GM23338 (cell line): Measurements from ENCODE around the gene CEBPB. TPM values are rescaled to one million over a fixed set of nuclear protein-coding genes. Genes with fewer than 3 reads are reported as not detected.

Source experiments
- ATAC-seq: fragments of 200-7000 bp; cut with Tn5 transposase; 3 replicates; pipeline ENCODE4 v1.9.1; 2020
- DNase-seq: peaks from one replicate; pipeline ENCODE4 v3.0.0-alpha.2; 2015; ENCODE audit warnings: low spot score
- H2AFZ ChIP-seq: fragments of 200-600 bp; sonication (generic); 2 replicates; pipeline ENCODE4 v1.8.0; 2016; ENCODE audit warnings: antibody characterized with exemption, mild to moderate bottlenecking, moderate library complexity
- H3F3A ChIP-seq: fragments of 200-600 bp; sonication (generic); replicated peaks from 2 replicates; pipeline ENCODE4 v1.8.0; 2017; ENCODE audit warnings: antibody characterized with exemption, mixed run types, low read depth
- H3K27ac ChIP-seq: fragments of 200-600 bp; sonication (generic); 2 replicates; pipeline ENCODE4 v1.6.1; 2016; ENCODE audit warnings: low read depth
- H3K27me3 ChIP-seq: fragments of 200-600 bp; sonication (generic); 2 replicates; pipeline ENCODE4 v1.8.0; 2016; ENCODE audit warnings: mild to moderate bottlenecking, mixed run types, moderate library complexity; ENCODE audit not compliant: insufficient read depth
- H3K36me3 ChIP-seq: fragments of 200-600 bp; sonication (generic); 2 replicates; pipeline ENCODE4 v1.8.0; 2016; ENCODE audit warnings: mild to moderate bottlenecking; ENCODE audit not compliant: insufficient read depth
- H3K4me1 ChIP-seq: fragments of 200-600 bp; sonication (generic); 2 replicates; pipeline ENCODE4 v1.8.0; 2016; ENCODE audit warnings: mild to moderate bottlenecking, moderate library complexity; ENCODE audit not compliant: insufficient read depth
- H3K4me2 ChIP-seq: fragments of 200-600 bp; sonication (generic); 2 replicates; pipeline ENCODE4 v1.7.1; 2017; ENCODE audit warnings: mixed run types
- H3K4me3 ChIP-seq: fragments of 200-600 bp; sonication (generic); 2 replicates; pipeline ENCODE4 v1.6.1; 2016; ENCODE audit warnings: mixed run types
- H3K79me2 ChIP-seq: fragments of 200-600 bp; sonication (generic); replicated peaks from 2 replicates; pipeline ENCODE4 v1.8.0; 2017; ENCODE audit warnings: mild to moderate bottlenecking; ENCODE audit not compliant: insufficient read depth
- H3K9me2 ChIP-seq: fragments of 200-600 bp; sonication (generic); 2 replicates; pipeline ENCODE4 v1.8.0; 2017; ENCODE audit not compliant: insufficient read depth
- H4K20me1 ChIP-seq: fragments of 200-600 bp; sonication (generic); replicated peaks from 2 replicates; pipeline ENCODE4 v1.8.0; 2017; ENCODE audit warnings: mild to moderate bottlenecking; ENCODE audit not compliant: insufficient read depth
- H3K27ac Mint-ChIP-seq: 2 replicates; pipeline ENCODE4 v1.8.0; 2020; ENCODE audit warnings: inconsistent platforms, mild to moderate bottlenecking, moderate library complexity, mixed read lengths
- H3K27me3 Mint-ChIP-seq: 3 replicates; pipeline ENCODE4 v1.8.0; 2022; ENCODE audit warnings: low read depth, mild to moderate bottlenecking, moderate library complexity, mixed read lengths, inconsistent platforms; ENCODE audit not compliant: insufficient read depth, poor library complexity
- H3K36me3 Mint-ChIP-seq: 3 replicates; pipeline ENCODE4 v1.8.0; 2021; ENCODE audit warnings: low read depth, mild to moderate bottlenecking, inconsistent platforms, moderate library complexity, mixed read lengths
- H3K4me1 Mint-ChIP-seq: 3 replicates; pipeline ENCODE4 v1.8.0; 2020; ENCODE audit warnings: mild to moderate bottlenecking, inconsistent platforms, mixed read lengths
- H3K4me3 Mint-ChIP-seq: 3 replicates; pipeline ENCODE4 v1.8.0; 2021; ENCODE audit warnings: moderate library complexity, mild to moderate bottlenecking, inconsistent platforms, mixed read lengths
- H3K9me3 Mint-ChIP-seq: 3 replicates; pipeline ENCODE4 v1.8.0; 2020; ENCODE audit warnings: moderate library complexity, mild to moderate bottlenecking, inconsistent platforms, mixed read lengths
- CREB1 ChIP-seq: fragments of 250-450 bp; sonication (Bioruptor Pico); IDR thresholded peaks from 2 replicates; pipeline ENCODE4 v1.5.0; 2020; ENCODE audit warnings: low read depth, mild to moderate bottlenecking, moderate library complexity
- CTCF ChIP-seq, 2 experiments: fragments of 200-600 bp in 1 of 2; sonication (generic) in 1 of 2; conservative IDR thresholded peaks; 2 replicates each; pipeline versions ENCODE4 v1.5.1 to v1.6.1; 2016 to 2017; ENCODE audit warnings: antibody characterized with exemption in 2 of 2, low read depth in 2 of 2, mild to moderate bottlenecking in 2 of 2, moderate library complexity in 1 of 2
- ETS1 ChIP-seq: IDR thresholded peaks from 2 replicates; pipeline ENCODE4 v1.6.1; 2016; ENCODE audit warnings: antibody characterized with exemption
- EZH2 ChIP-seq: fragments of 200-600 bp; sonication (generic); IDR thresholded peaks from one replicate; pipeline ENCODE4 v1.8.0; 2017; ENCODE audit warnings: antibody characterized with exemption, mild to moderate bottlenecking, low read depth; ENCODE audit not compliant: unreplicated experiment
- EZH2phosphoT487 ChIP-seq: fragments of 200-600 bp; sonication (generic); IDR thresholded peaks from one replicate; pipeline ENCODE4 v1.8.1; 2018; ENCODE audit warnings: antibody characterized with exemption; ENCODE audit not compliant: unreplicated experiment
- JUNB ChIP-seq: IDR thresholded peaks from one replicate; pipeline ENCODE4 v1.6.1; 2016; ENCODE audit warnings: antibody characterized with exemption; ENCODE audit not compliant: unreplicated experiment
- NANOG ChIP-seq: IDR thresholded peaks from 2 replicates; pipeline ENCODE4 v1.6.1; 2016; ENCODE audit warnings: antibody characterized with exemption, borderline replicate concordance
- POLR2AphosphoS5 ChIP-seq: IDR thresholded peaks from 2 replicates; pipeline ENCODE4 v1.6.1; 2016; ENCODE audit warnings: antibody characterized with exemption, low read depth
- REST ChIP-seq: IDR thresholded peaks from one replicate; pipeline ENCODE4 v1.6.1; 2018; ENCODE audit warnings: antibody characterized with exemption; ENCODE audit not compliant: unreplicated experiment
- STAT1 ChIP-seq: IDR thresholded peaks from one replicate; pipeline ENCODE4 v1.6.1; 2016; ENCODE audit warnings: antibody characterized with exemption; ENCODE audit not compliant: unreplicated experiment
- ZNF114 ChIP-seq: fragments of 250-450 bp; sonication (Bioruptor Pico); IDR thresholded peaks from 2 replicates; pipeline ENCODE4 v1.5.0; 2020; ENCODE audit warnings: mild to moderate bottlenecking, moderate library complexity
- ZNF331 ChIP-seq: fragments of 250-450 bp; sonication (Bioruptor Pico); IDR thresholded peaks from 2 replicates; pipeline ENCODE4 v1.5.0; 2020; ENCODE audit warnings: low read depth, mild to moderate bottlenecking, moderate library complexity
- ZNF462 ChIP-seq: fragments of 250-450 bp; sonication (Bioruptor Pico); IDR thresholded peaks from 2 replicates; pipeline ENCODE4 v1.5.0; 2020; ENCODE audit warnings: mild to moderate bottlenecking, moderate library complexity
- polyA plus RNA-seq: library from polyadenylated mRNA; unstranded; fragments of >200 nt; fragmentation: Nextera tagmentation; extraction: Ambion mirVana; gene quantifications from 2 replicates; pipeline ENCODE4 v1.2.1, GENCODE V29; 2016
- total RNA-seq: library from RNA; depleted of rRNA; stranded (reverse); fragments of >200 nt; shearing (Covaris generic); gene quantifications from 2 replicates; pipeline ENCODE4 v1.2.3, GENCODE V29; 2014

Gene CEBPB
- total and polyA plus RNA-seq, 2 experiments from 2014 or later = 20.6 to 25.4 TPM

- no peaks in the 10 kb centered on the region for H3K79me2 ChIP-seq
- no peaks in the 10 kb centered on the region for H3K36me3 Mint-ChIP-seq
- H3K27ac Mint-ChIP-seq = no peak overlapping the region
- no peak overlapping the region for H3K4me2 ChIP-seq
- peaks cover 13% of the 10 kb centered on the region for H3K4me1 Mint-ChIP-seq
- peaks cover 3% of the 10 kb centered on the region for H3K27me3 Mint-ChIP-seq
- no peaks in the 10 kb centered on the region for H4K20me1 ChIP-seq
- H3K27me3 ChIP-seq = no peaks in the 10 kb centered on the region
- H3K4me1 ChIP-seq = no peaks in the 10 kb centered on the region
- no peaks in the 10 kb centered on the region for H3F3A ChIP-seq
- no peak overlapping the region for H3K4me3 ChIP-seq
- ATAC-seq = peak; percentile 28; the same call in 1 of the 3 replicates
- DNase-seq = no peak
- H3K9me3 Mint-ChIP-seq = no peaks in the 10 kb centered on the region
- H2AFZ ChIP-seq = no peak overlapping the region
- no peak overlapping the region for H3K4me3 Mint-ChIP-seq
- H3K9me2 ChIP-seq = no peaks in the 10 kb centered on the region
- TF ChIP-seq ZNF114 (CRISPR knock-in tag) (no peak), NANOG (no peak), JUNB (no peak), ZNF462 (no peak), REST (no peak), CREB1 (CRISPR knock-in tag) (no peak), CTCF (conservative IDR thresholded peaks at IDR 0.05; ENCODE audit: low read depth in 2 of 2) (no peak), POLR2AphosphoS5 (no peak), EZH2 (no peak), ETS1 (no peak), STAT1 (no peak), ZNF331 (no peak), EZH2phosphoT487 (no peak)
- no peak overlapping the region for H3K27ac ChIP-seq
- no peaks in the 10 kb centered on the region for H3K36me3 ChIP-seq
These were observed 23.0 kb downstream of the CEBPB start for GRCh38 chr20:50213531-50214106.
